Keratinocyte (primary cell): Measurements from ENCODE around the gene COL6A5. TPM values are rescaled to one million over a fixed set of nuclear protein-coding genes. Genes with fewer than 3 reads are reported as not detected.

Experiments used
- DNase-seq: peaks from one replicate; pipeline ENCODE4 v3.0.0-alpha.2; 2011; ENCODE audit warnings: low read depth, missing footprints, low spot score
- FAIRE-seq: peaks from 2 replicates; lab custom pipeline; 2011; peaks lifted over from hg19 to GRCh38; lab: Jason Lieb, UNC
- H2AFZ ChIP-seq: 2 replicates; pipeline ENCODE4 v1.6.0; 2012; ENCODE audit warnings: low read length, control low read depth, inconsistent platforms; ENCODE audit not compliant: control insufficient read depth
- H3K27ac ChIP-seq: 2 replicates; pipeline ENCODE4 v1.5.1; 2011; ENCODE audit warnings: low read length; ENCODE audit not compliant: control insufficient read depth, insufficient read depth
- H3K27me3 ChIP-seq: 3 replicates; pipeline ENCODE4 v1.6.0; 2011; ENCODE audit warnings: low read length; ENCODE audit not compliant: control insufficient read depth, insufficient read depth; ENCODE audit errors: extremely low read depth
- H3K36me3 ChIP-seq, 2 experiments: 2 replicates in 1 of 2; 3 replicates in 1 of 2; pipeline ENCODE4 v1.5.1; 2011; ENCODE audit warnings: low read length in 2 of 2, mild to moderate bottlenecking in 1 of 2; ENCODE audit not compliant: control insufficient read depth in 2 of 2, insufficient read depth in 2 of 2; ENCODE audit errors: extremely low read depth in 1 of 2
- H3K4me1 ChIP-seq: 3 replicates; pipeline ENCODE4 v1.5.1; 2011; ENCODE audit warnings: low read length; ENCODE audit not compliant: control insufficient read depth, insufficient read depth; ENCODE audit errors: extremely low read depth
- H3K4me2 ChIP-seq: 3 replicates; pipeline ENCODE4 v1.6.0; 2011; ENCODE audit warnings: low read depth, low read length; ENCODE audit not compliant: control insufficient read depth, insufficient read depth; ENCODE audit errors: extremely low read depth
- H3K4me3 ChIP-seq, 3 experiments: fragments of 200-600 bp in 1 of 3; sonication (generic) in 1 of 3; 2 replicates in 2 of 3; 3 replicates in 1 of 3; pipeline ENCODE4 v1.5.1; 2011 to 2016; ENCODE audit warnings: low read length in 3 of 3, mild to moderate bottlenecking in 3 of 3, control low read depth in 2 of 3, inconsistent platforms in 1 of 3, low read depth in 1 of 3, mixed read lengths in 1 of 3, mixed run types in 1 of 3, moderate library complexity in 1 of 3; ENCODE audit not compliant: control insufficient read depth in 2 of 3, insufficient read depth in 2 of 3; ENCODE audit errors: extremely low read depth in 1 of 3
- H3K79me2 ChIP-seq: 2 replicates; pipeline ENCODE4 v1.6.0; 2012; ENCODE audit warnings: low read length; ENCODE audit not compliant: control insufficient read depth, insufficient read depth
- H3K9ac ChIP-seq: 3 replicates; pipeline ENCODE4 v1.6.0; 2011; ENCODE audit warnings: low read length; ENCODE audit not compliant: control insufficient read depth, insufficient read depth; ENCODE audit errors: extremely low read depth
- H3K9me1 ChIP-seq: 3 replicates; pipeline ENCODE4 v1.6.0; 2011; ENCODE audit warnings: low read length; ENCODE audit not compliant: control insufficient read depth, insufficient read depth; ENCODE audit errors: extremely low read depth
- H3K9me3 ChIP-seq: 2 replicates; pipeline ENCODE4 v1.5.1; 2012; ENCODE audit warnings: low read depth, low read length; ENCODE audit not compliant: control insufficient read depth
- H4K20me1 ChIP-seq: 3 replicates; pipeline ENCODE4 v1.6.0; 2011; ENCODE audit warnings: low read length; ENCODE audit not compliant: control insufficient read depth, insufficient read depth; ENCODE audit errors: extremely low read depth
- EZH2 ChIP-seq: IDR thresholded peaks from one replicate; pipeline ENCODE4 v1.6.1; 2012; ENCODE audit warnings: inconsistent platforms, mild to moderate bottlenecking, low read length, moderate library complexity
- dilution Hi-C: fragments of 300-500 bp; cut with MboI; formaldehyde crosslinking; loops from one replicate; pipeline ENCODE4 v1.7.0; 2020; ENCODE audit warnings: low sequenced_read_pairs; ENCODE audit not compliant: extremely low pct_ligation_motif_present
- polyA plus RNA-seq, 5 experiments: library from polyadenylated mRNA; depleted of rRNA in 3 of 5; stranded (reverse) in 3 of 5; stranded (forward) in 1 of 5; unstranded in 1 of 5; fragments of >200 nt; gene quantifications; 1 replicate in 1 of 5; 2 replicates in 3 of 5; 3 replicates in 1 of 5; pipeline versions ENCODE4 v1.2.1 to v1.2.3, GENCODE V29; 2011 to 2012; ENCODE audit warnings: missing spikeins in 2 of 5, low read depth in 1 of 5, low replicate concordance in 1 of 5
- TF ChIP-seq, protein P1 (sequence below), 3 experiments: IDR thresholded peaks in 1 of 3; conservative IDR thresholded peaks in 1 of 3; optimal IDR thresholded peaks in 1 of 3; 2 replicates in 2 of 3; 3 replicates in 1 of 3; pipeline versions ENCODE3 to v1.5.1; 2011; ENCODE audit warnings: low read length in 3 of 3, mild to moderate bottlenecking in 3 of 3, moderate library complexity in 2 of 3, control low read depth in 1 of 3, inconsistent platforms in 1 of 3; ENCODE audit not compliant: insufficient read depth in 2 of 3; ENCODE audit errors: extremely low read depth in 1 of 3

COL6A5 gene
- polyA plus RNA-seq, 1 donor (not counting 4 experiments of a cell fraction or from before 2014, with no cell fraction given) = not detected

DNA sequence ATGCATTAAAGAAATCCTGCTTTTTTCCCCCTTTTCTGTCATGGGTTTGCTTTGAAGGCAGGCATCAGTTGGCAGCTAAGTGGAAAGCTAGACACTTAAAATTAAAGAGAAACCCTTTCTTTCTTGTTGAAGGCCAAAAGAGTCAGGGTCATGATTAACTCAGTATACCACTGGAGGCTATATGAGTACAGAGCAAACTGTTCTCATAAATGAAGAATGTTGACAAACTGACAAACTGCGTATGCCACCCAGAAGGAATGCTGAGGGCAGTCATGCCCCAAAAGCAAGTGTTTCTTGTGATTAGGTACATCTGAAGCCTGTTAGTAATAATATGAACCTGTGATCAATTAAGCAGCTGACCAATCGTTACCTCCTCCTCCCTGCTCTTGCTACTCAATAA, 127.9 kb downstream of the COL6A5 start:
- Histone ChIP-seq H4K20me1 (no peaks in the 10 kb centered on the region), H3K9ac (no peak overlapping the region), H3K27me3 (no peaks in the 10 kb centered on the region), H3K27ac (no peak overlapping the region), H3K36me3 (no peaks in the 10 kb centered on the region), H3K4me1 (peaks cover 6% of the 10 kb centered on the region), H3K9me3 (no peaks in the 10 kb centered on the region), H3K79me2 (no peaks in the 10 kb centered on the region), H3K4me3 (no peak overlapping the region), H3K4me2 (no peak overlapping the region), H3K9me1 (no peaks in the 10 kb centered on the region), H2AFZ (no peak overlapping the region)
- FAIRE-seq (no peak), DNase-seq (no peak)
- dilution Hi-C loops = no loop called here
- TF ChIP-seq, protein P1, sequence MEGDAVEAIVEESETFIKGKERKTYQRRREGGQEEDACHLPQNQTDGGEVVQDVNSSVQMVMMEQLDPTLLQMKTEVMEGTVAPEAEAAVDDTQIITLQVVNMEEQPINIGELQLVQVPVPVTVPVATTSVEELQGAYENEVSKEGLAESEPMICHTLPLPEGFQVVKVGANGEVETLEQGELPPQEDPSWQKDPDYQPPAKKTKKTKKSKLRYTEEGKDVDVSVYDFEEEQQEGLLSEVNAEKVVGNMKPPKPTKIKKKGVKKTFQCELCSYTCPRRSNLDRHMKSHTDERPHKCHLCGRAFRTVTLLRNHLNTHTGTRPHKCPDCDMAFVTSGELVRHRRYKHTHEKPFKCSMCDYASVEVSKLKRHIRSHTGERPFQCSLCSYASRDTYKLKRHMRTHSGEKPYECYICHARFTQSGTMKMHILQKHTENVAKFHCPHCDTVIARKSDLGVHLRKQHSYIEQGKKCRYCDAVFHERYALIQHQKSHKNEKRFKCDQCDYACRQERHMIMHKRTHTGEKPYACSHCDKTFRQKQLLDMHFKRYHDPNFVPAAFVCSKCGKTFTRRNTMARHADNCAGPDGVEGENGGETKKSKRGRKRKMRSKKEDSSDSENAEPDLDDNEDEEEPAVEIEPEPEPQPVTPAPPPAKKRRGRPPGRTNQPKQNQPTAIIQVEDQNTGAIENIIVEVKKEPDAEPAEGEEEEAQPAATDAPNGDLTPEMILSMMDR (optimal IDR thresholded peaks at IDR 0.05 in 1 of 3, IDR thresholded peaks at IDR 0.05 in 1 of 3, conservative IDR thresholded peaks at IDR 0.05 in 1 of 3; ENCODE audit: extremely low read depth in 1 of 3, insufficient read depth in 2 of 3, low read length in 3 of 3) = no peak
- TF ChIP-seq EZH2 = no peak

DNA sequence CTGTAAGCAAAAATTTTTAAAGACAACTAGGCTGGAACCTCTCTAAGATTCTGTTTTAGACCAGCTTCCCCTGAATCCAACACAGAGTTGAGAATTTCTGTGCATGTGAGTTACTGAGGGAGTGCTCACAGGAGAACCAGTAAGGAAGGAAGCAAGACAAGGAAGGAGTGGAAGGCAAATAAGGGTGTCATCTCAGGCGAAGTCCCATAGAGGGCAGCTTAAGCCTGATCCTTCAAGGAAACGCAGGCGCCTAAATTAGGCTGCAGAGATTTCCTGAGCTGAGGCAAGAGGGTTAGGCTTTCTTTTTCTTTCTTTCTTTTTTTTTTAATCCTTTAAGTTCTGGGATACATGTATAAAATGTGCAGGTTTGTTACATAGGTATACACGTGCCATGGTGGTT, 135.3 kb downstream of the COL6A5 start:
- Histone ChIP-seq H3K4me2 (no peak overlapping the region), H3K27me3 (no peaks in the 10 kb centered on the region), H2AFZ (no peak overlapping the region), H3K27ac (no peak overlapping the region), H3K9ac (no peak overlapping the region), H3K4me3 (no peak overlapping the region), H4K20me1 (no peaks in the 10 kb centered on the region), H3K36me3 (no peaks in the 10 kb centered on the region), H3K9me3 (no peaks in the 10 kb centered on the region), H3K79me2 (no peaks in the 10 kb centered on the region), H3K4me1 (no peaks in the 10 kb centered on the region), H3K9me1 (no peaks in the 10 kb centered on the region)
- FAIRE-seq (no peak), DNase-seq (no peak)
- TF ChIP-seq, protein P1 (optimal IDR thresholded peaks at IDR 0.05 in 1 of 3, IDR thresholded peaks at IDR 0.05 in 1 of 3, conservative IDR thresholded peaks at IDR 0.05 in 1 of 3; ENCODE audit: extremely low read depth in 1 of 3, insufficient read depth in 2 of 3, low read length in 3 of 3) = peak; percentile 19 to 63 (median 50)
- no peak for TF ChIP-seq EZH2
- dilution Hi-C loops = no loop called here
